HG03342 (cell line): ENCODE results near the gene KCNT2.
"Not testable (repeated sequence)": the region's sequence is repeated elsewhere in the genome, so short reads cannot be mapped to it uniquely, and the experiment has no call there.

Experiments used
- ATAC-seq: cut with Tn5 transposase; IDR thresholded peaks from one replicate; pipeline ENCODE4 v1.9.1; 2021; ENCODE audit warnings: mild to moderate bottlenecking, moderate library complexity; ENCODE audit not compliant: unreplicated experiment

The KCNT2 gene

GRCh38 chr1:196593955-196594354 lies 14.3 kb downstream of the KCNT2 start:
- no peak for ATAC-seq

- ATAC-seq, result no peak
Observed at GRCh38 chr1:196590959-196591358, 17.3 kb downstream of the KCNT2 start.

- ATAC-seq, result no peak
Observed at GRCh38 chr1:196590012-196590708, 18.1 kb downstream of the KCNT2 start.

- ATAC-seq, result no peak
Observed at GRCh38 chr1:196584696-196585095, 23.5 kb downstream of the KCNT2 start.

GRCh38 chr1:196577386-196577785 lies 30.9 kb downstream of the KCNT2 start:
- ATAC-seq, result no peak

GRCh38 chr1:196573226-196573625 lies 35.0 kb downstream of the KCNT2 start:
- ATAC-seq, result no peak

GRCh38 chr1:196567238-196567637 lies 41.0 kb downstream of the KCNT2 start:
- no peak for ATAC-seq

GRCh38 chr1:196563768-196564167 lies 44.5 kb downstream of the KCNT2 start:
- no peak for ATAC-seq

GRCh38 chr1:196559314-196559713 lies 48.9 kb downstream of the KCNT2 start:
- no peak for ATAC-seq

GRCh38 chr1:196558411-196558810 lies 49.8 kb downstream of the KCNT2 start:
- ATAC-seq, result peak; percentile 84

GRCh38 chr1:196557797-196558196 lies 50.4 kb downstream of the KCNT2 start:
- no peak for ATAC-seq

GRCh38 chr1:196550731-196551130 lies 57.5 kb downstream of the KCNT2 start:
- no peak for ATAC-seq

GRCh38 chr1:196546272-196547111 lies 61.7 kb downstream of the KCNT2 start:
- ATAC-seq, result no peak

GRCh38 chr1:196545222-196545621 lies 63.0 kb downstream of the KCNT2 start:
- no peak for ATAC-seq

- no peak for ATAC-seq
Observed at GRCh38 chr1:196544617-196545016, 63.6 kb downstream of the KCNT2 start.

GRCh38 chr1:196543833-196544232 lies 64.4 kb downstream of the KCNT2 start:
- no peak for ATAC-seq

- no peak for ATAC-seq
Observed at GRCh38 chr1:196538473-196538872, 69.8 kb downstream of the KCNT2 start.

GRCh38 chr1:196535727-196536126 lies 72.5 kb downstream of the KCNT2 start:
- ATAC-seq, result no peak

GRCh38 chr1:196531737-196532524 lies 76.3 kb downstream of the KCNT2 start:
- ATAC-seq, result no peak

- no peak for ATAC-seq
Observed at GRCh38 chr1:196527919-196528318, 80.3 kb downstream of the KCNT2 start.

- not testable (repeated sequence) for ATAC-seq
Observed at GRCh38 chr1:196522574-196523345, 85.5 kb downstream of the KCNT2 start.
